ENCODE measurements around the gene NRG2.

DNA sequence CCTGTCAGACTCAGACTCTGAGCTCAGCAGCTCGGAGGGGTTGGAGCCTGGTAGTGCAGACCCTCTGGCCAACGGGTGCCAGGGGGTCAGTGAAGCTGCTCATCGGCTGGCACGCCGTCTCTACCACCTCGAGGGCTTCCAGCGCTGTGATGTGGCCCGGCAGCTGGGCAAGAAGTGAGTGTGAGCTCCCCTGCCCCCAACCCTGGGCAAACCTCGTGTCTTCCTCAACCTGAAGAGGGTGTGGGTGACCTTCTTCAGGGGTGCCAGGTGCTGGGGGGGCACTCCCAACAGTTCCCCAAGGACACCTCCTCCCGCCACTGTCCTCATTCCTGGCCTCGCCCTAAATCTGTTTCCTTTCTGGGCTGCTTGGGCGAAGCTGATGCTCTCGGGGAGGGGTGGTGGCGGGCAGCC lies 228.9 kb downstream of the NRG2 start:
- no peak for TF ChIP-seq POLR2A (IDR thresholded peaks at IDR 0.05)
- TF ChIP-seq, protein P1, sequence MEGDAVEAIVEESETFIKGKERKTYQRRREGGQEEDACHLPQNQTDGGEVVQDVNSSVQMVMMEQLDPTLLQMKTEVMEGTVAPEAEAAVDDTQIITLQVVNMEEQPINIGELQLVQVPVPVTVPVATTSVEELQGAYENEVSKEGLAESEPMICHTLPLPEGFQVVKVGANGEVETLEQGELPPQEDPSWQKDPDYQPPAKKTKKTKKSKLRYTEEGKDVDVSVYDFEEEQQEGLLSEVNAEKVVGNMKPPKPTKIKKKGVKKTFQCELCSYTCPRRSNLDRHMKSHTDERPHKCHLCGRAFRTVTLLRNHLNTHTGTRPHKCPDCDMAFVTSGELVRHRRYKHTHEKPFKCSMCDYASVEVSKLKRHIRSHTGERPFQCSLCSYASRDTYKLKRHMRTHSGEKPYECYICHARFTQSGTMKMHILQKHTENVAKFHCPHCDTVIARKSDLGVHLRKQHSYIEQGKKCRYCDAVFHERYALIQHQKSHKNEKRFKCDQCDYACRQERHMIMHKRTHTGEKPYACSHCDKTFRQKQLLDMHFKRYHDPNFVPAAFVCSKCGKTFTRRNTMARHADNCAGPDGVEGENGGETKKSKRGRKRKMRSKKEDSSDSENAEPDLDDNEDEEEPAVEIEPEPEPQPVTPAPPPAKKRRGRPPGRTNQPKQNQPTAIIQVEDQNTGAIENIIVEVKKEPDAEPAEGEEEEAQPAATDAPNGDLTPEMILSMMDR (IDR thresholded peaks at IDR 0.05): no peak

Data from prostate gland (tissue), 2 donors.